ENCODE results near the gene SIRPG. TPM values are rescaled to one million over a fixed set of nuclear protein-coding genes. Genes with fewer than 3 reads are reported as not detected.

SIRPG gene
- total and polyA plus RNA-seq, 2 of the 8 experiments (the other 6 are each of a cell fraction or from before 2014, with no cell fraction given): 0.08 TPM; not detected in 1

DNA sequence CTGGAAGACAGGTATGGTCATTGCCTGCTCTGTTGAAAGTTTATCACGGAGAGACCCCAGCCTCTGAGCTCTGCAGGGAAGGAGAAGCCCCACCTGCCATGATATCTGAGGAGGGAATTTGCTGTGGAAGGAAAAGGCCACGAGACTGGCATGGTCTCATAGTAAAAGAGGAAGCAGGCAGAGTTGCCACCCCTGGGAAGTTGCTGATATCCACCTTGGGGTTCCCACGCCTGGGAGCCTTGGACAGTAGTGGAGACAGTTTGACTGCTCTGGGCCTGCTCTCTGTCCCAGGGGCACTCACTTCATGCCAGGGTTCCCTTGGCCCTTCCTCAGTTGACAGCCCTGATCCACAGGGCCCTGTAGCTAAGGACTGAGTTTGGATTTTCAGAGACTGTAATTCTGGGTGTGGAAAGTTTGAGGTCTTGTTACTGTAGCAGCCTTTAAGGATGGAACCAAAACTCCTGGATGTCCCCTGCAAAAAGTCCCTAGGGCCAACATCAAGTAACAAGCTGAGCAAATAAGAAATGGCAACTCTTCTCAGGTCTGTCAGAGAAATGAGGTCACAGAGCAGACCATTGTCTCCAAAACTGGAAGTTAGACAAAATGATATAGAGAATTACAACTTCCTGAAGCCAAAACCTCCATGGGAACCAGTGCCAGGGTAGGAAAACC lies 30.9 kb downstream of the SIRPG start:
- no peak overlapping the region for H2BK12ac ChIP-seq (ENCODE audit: low read depth, low read length)
- no peak overlapping the region for H3K27ac ChIP-seq (ENCODE audit: low read depth, low read length)
- H3K4me1 ChIP-seq (replicated peaks in 1 of 4; ENCODE audit: control insufficient read depth in 3 of 4, insufficient read depth in 4 of 4, low read length in 3 of 4): peaks cover 0 to 6% (median 2%) of the 10 kb centered on the region in 4 experiments; a peak in 4 of 7 replicates
- no peak overlapping the region for H4K5ac ChIP-seq (ENCODE audit: insufficient read length, low read depth, low read length)
- H2BK120ac ChIP-seq (replicated peaks; ENCODE audit: low read depth, low read length): no peak overlapping the region
- H2BK20ac ChIP-seq (ENCODE audit: low read length): no peak overlapping the region
- no peak for DNase-seq (ENCODE audit: low read depth in 1 of 2, low spot score in 2 of 2)
- H2AK5ac ChIP-seq (ENCODE audit: low read depth, low read length): no peak overlapping the region
- H2BK15ac ChIP-seq (ENCODE audit: low read length): no peak overlapping the region
- no peak for TF ChIP-seq POLR2A (IDR thresholded peaks at IDR 0.05; ENCODE audit: control extremely low read depth in 1 of 2, low read depth in 2 of 2, low read length in 2 of 2)
- no peak for TF ChIP-seq SAP30 (IDR thresholded peaks at IDR 0.05; ENCODE audit: insufficient read depth, insufficient replicate concordance, low read length)
- no peak for TF ChIP-seq GTF2F1 (IDR thresholded peaks at IDR 0.05; ENCODE audit: borderline replicate concordance, low read depth, low read length)
- TF ChIP-seq BRCA1 (IDR thresholded peaks at IDR 0.05; ENCODE audit: low read depth, low read length): no peak
- H3K79me2 ChIP-seq (ENCODE audit: control insufficient read depth in 1 of 2, insufficient read depth in 2 of 2, low read length in 2 of 2): no peaks in the 10 kb centered on the region
- H3K9ac ChIP-seq (replicated peaks in 1 of 4; ENCODE audit: extremely low read depth in 1 of 4, low read depth in 3 of 4, low read length in 3 of 4): no peak overlapping the region
- no peaks in the 10 kb centered on the region for H3K27me3 ChIP-seq (replicated peaks in 1 of 4; ENCODE audit: control insufficient read depth in 3 of 4, extremely low read depth in 1 of 4, insufficient read depth in 3 of 4, low read length in 3 of 4)
- no peaks in the 10 kb centered on the region for H3K79me1 ChIP-seq (ENCODE audit: low read depth, low read length)
- no peak overlapping the region for H3K4me2 ChIP-seq (ENCODE audit: insufficient read depth in 1 of 2, low read depth in 2 of 2, low read length in 2 of 2)
- no peak overlapping the region for H3K14ac ChIP-seq (ENCODE audit: insufficient read length)
- no peak for FAIRE-seq
- POLR2A ChIA-PET (ENCODE audit: partially characterized antibody): no interaction called here
- H4K20me1 ChIP-seq (replicated peaks in 1 of 2; ENCODE audit: control insufficient read depth in 1 of 2, insufficient read depth in 2 of 2, low read length in 2 of 2): no peaks in the 10 kb centered on the region
- H2BK5ac ChIP-seq (ENCODE audit: low read depth, low read length): no peak overlapping the region
- WGBS, 2 experiments (ENCODE audit: extremely low coverage in 1 of 2, insufficient coverage in 1 of 2, insufficient read length in 1 of 2, insufficient replicate concordance in 2 of 2, low coverage in 1 of 2, low lambda C conversion rate in 2 of 2, missing lambda C conversion rate in 1 of 2): 87% methylated on average over 3 of the region's 3 CpGs; no CpG with 5 or more reads in 1 of the 2 experiments
- H2AFZ ChIP-seq (ENCODE audit: low read length): no peak overlapping the region
- no peak overlapping the region for H3K23ac ChIP-seq (ENCODE audit: insufficient read length)
- CTCF ChIA-PET (ENCODE audit: partially characterized antibody): interaction anchor here (1.1 kb wide), 1 partner anchor 8 kb away, joined by 4 read pairs; no protein-coding TSS in a partner anchor
- no peaks in the 10 kb centered on the region for H3K23me2 ChIP-seq (ENCODE audit: low read depth, low read length)
- no peak overlapping the region for H4K91ac ChIP-seq (replicated peaks; ENCODE audit: insufficient read length, low read length)
- no peak overlapping the region for H3K4me3 ChIP-seq (ENCODE audit: extremely low read depth in 1 of 4, insufficient read depth in 2 of 4, low read depth in 3 of 4, low read length in 4 of 4)
- H3K9me3 ChIP-seq (ENCODE audit: insufficient read depth in 2 of 2, low read depth in 1 of 2, low read length in 1 of 2): no peaks in the 10 kb centered on the region
- H4K8ac ChIP-seq (ENCODE audit: extremely low read depth, insufficient read depth, low read length): no peak overlapping the region
- H3K36me3 ChIP-seq (ENCODE audit: control insufficient read depth in 2 of 4, insufficient read depth in 4 of 4, low read length in 3 of 4): no peaks in the 10 kb centered on the region
- no peak overlapping the region for H3K56ac ChIP-seq (replicated peaks; ENCODE audit: insufficient read length, low read depth, low read length)
- no peak overlapping the region for H3K18ac ChIP-seq (ENCODE audit: extremely low read depth, low read length)
- H3K4ac ChIP-seq (replicated peaks; ENCODE audit: insufficient read length, low read depth, low read length): no peak overlapping the region
